K562 (cell line): ENCODE measurements around the gene TMEM229B. TPM values are rescaled to one million over a fixed set of nuclear protein-coding genes. Genes with fewer than 3 reads are reported as not detected.

Experiments
- ATAC-seq: fragments of 200-7000 bp; cut with Tn5 transposase; 3 replicates; pipeline ENCODE4 v1.9.1; 2020; ENCODE audit warnings: moderate library complexity
- BruUV-seq: library from RNA; stranded (reverse); fragments of 400-500 nt; replicated peaks from 2 replicates; lab custom pipeline; 2021; lab: Mats Ljungman, UMichigan
- CTCF ChIA-PET: fragments of 300-600 bp; formaldehyde crosslinking; extraction: SDS; loops from one replicate; lab custom pipeline; 2021; ENCODE audit warnings: low intra/inter-chr PET ratio; lab: Yijun Ruan, JAX
- POLR2A ChIA-PET: fragments of 300-600, 350-650 bp; sonication (Branson Sonifier 250); formaldehyde crosslinking; extraction: SDS; loops from one replicate; lab custom pipeline; 2021; ENCODE audit warnings: antibody characterized with exemption, inconsistent platforms; lab: Yijun Ruan, JAX
- DNase-seq, 4 experiments: peaks; one replicate each; pipeline versions ENCODE4 v3.0.0 to v3.0.0-alpha.2; 2011 to 2018; ENCODE audit warnings: low spot score in 3 of 4, mixed read lengths in 3 of 4; ENCODE audit errors: extremely low read depth in 1 of 4
- FAIRE-seq: peaks from 2 replicates; lab custom pipeline; 2011; peaks lifted over from hg19 to GRCh38; lab: Jason Lieb, UNC
- H2AFZ ChIP-seq: 2 replicates; pipeline ENCODE4 v1.6.0; 2011; ENCODE audit warnings: low read depth, low read length, control low read depth, inconsistent platforms
- H3K27ac ChIP-seq: fragments of 200-600 bp; 3 replicates; pipeline ENCODE4 v1.8.0; 2011; ENCODE audit warnings: low read depth, mild to moderate bottlenecking, control low read depth, inconsistent platforms, low read length, moderate library complexity, mixed read lengths; ENCODE audit errors: extremely low read depth
- H3K27me3 ChIP-seq, 2 experiments: fragments of 300-600 bp in 1 of 2; 2 replicates in 1 of 2; 3 replicates in 1 of 2; pipeline versions ENCODE4 v1.6.0 to v1.8.0; 2011; ENCODE audit warnings: inconsistent platforms in 2 of 2, low read length in 2 of 2, mild to moderate bottlenecking in 1 of 2, mixed read lengths in 1 of 2, moderate library complexity in 1 of 2; ENCODE audit not compliant: control insufficient read depth in 2 of 2, insufficient read depth in 2 of 2
- H3K36me3 ChIP-seq: fragments of 300-600 bp; 3 replicates; pipeline ENCODE4 v1.8.0; 2011; ENCODE audit warnings: mild to moderate bottlenecking, low read length, inconsistent platforms; ENCODE audit not compliant: control insufficient read depth, insufficient read depth
- H3K4me1 ChIP-seq, 2 experiments: fragments of 200-600 bp in 1 of 2; replicated peaks in 1 of 2; 2 replicates in 1 of 2; 3 replicates in 1 of 2; pipeline versions ENCODE4 v1.5.1 to v1.8.0; 2011; ENCODE audit warnings: inconsistent platforms in 2 of 2, low read length in 2 of 2, mild to moderate bottlenecking in 1 of 2, mixed read lengths in 1 of 2, moderate library complexity in 1 of 2; ENCODE audit not compliant: control insufficient read depth in 2 of 2, insufficient read depth in 2 of 2
- H3K4me2 ChIP-seq: 2 replicates; pipeline ENCODE4 v1.6.1; 2011; ENCODE audit warnings: low read length, control low read depth, inconsistent platforms, mixed read lengths; ENCODE audit not compliant: insufficient read depth
- H3K4me3 ChIP-seq: fragments of 200-600 bp; sonication (generic), shearing (Covaris generic); 2 replicates; pipeline ENCODE4 v1.5.1; 2016; ENCODE audit warnings: control low read depth, inconsistent platforms
- H3K79me2 ChIP-seq: fragments of 200-600 bp; 3 replicates; pipeline ENCODE4 v1.8.0; 2011; ENCODE audit warnings: low read length, inconsistent platforms; ENCODE audit not compliant: control insufficient read depth, insufficient read depth
- H3K9ac ChIP-seq, 2 experiments: 2 replicates each; pipeline versions ENCODE4 v1.6.0 to v1.6.1; 2011; ENCODE audit warnings: low read depth in 2 of 2, low read length in 2 of 2, control low read depth in 1 of 2, inconsistent platforms in 1 of 2, mild to moderate bottlenecking in 1 of 2, mixed read lengths in 1 of 2; ENCODE audit not compliant: insufficient read depth in 1 of 2
- H3K9me1 ChIP-seq: one replicate; pipeline ENCODE4 v1.6.0; 2011; ENCODE audit warnings: inconsistent platforms, mild to moderate bottlenecking, low read length, moderate library complexity; ENCODE audit not compliant: control insufficient read depth, insufficient read depth
- H3K9me3 ChIP-seq: replicated peaks from 2 replicates; pipeline ENCODE4 v1.5.1; 2011; ENCODE audit warnings: low read depth, low read length, inconsistent platforms; ENCODE audit not compliant: control insufficient read depth, insufficient read depth
- H4K20me1 ChIP-seq: replicated peaks from 2 replicates; pipeline ENCODE4 v1.6.1; 2011; ENCODE audit warnings: low read length, inconsistent platforms, mixed read lengths; ENCODE audit not compliant: control insufficient read depth, insufficient read depth
- EGR1 ChIP-seq: fragments of 450-650 bp; conservative IDR thresholded peaks from 2 replicates; pipeline ENCODE4 v1.6.1; 2017; ENCODE audit warnings: mild to moderate bottlenecking
- WGBS: fragments of 100-300 bp; shearing (Covaris generic); methylation state at CpG from one replicate; pipeline ENCODE4 v1.1.6; 2016; ENCODE audit warnings: low coverage, mixed read lengths; ENCODE audit not compliant: insufficient coverage; ENCODE audit errors: missing lambda C conversion rate; 5-methylcytosine and 5-hydroxymethylcytosine counted together
- in situ Hi-C: fragments of 300-500 bp; cut with MboI; formaldehyde crosslinking; loops from 4 replicates; pipeline ENCODE4 v1.15.0; 2018; ENCODE audit warnings: inconsistent platforms, mixed read lengths
- intact Hi-C: fragments of 100-400 bp; cut with micrococcal nuclease; formaldehyde crosslinking; loops from 2 replicates; pipeline ENCODE4 v1.14.2; 2022
- polyA plus RNA-seq, 8 experiments: library from polyadenylated mRNA; depleted of rRNA in 4 of 8; stranded (reverse) in 5 of 8; unstranded in 3 of 8; fragments of >200 nt; fragmentation: Nextera tagmentation in 2 of 8; fragmentation: Illumina TruSeq in 1 of 8; extraction: Ambion mirVana in 2 of 8; extraction: Trizol in 1 of 8; gene quantifications; 2 replicates each; pipeline versions ENCODE4 v1.2.1 to v1.2.3, GENCODE V29; 2011 to 2014; ENCODE audit warnings: inconsistent platforms in 1 of 8, missing spikeins in 1 of 8
- total RNA-seq, 7 experiments: library from RNA; depleted of rRNA in 6 of 7; stranded (reverse); fragments of >200 nt in 6 of 7; fragmentation: Illumina TruSeq in 2 of 7; extraction: Trizol in 2 of 7; gene quantifications; 2 replicates each; pipeline versions ENCODE4 v1.2.1 to v1.2.3, GENCODE V29; 2011 to 2021; ENCODE audit warnings: low replicate concordance in 1 of 7
- TF ChIP-seq, protein P1 (sequence below), 2 experiments: fragments of 450-650 bp in 1 of 2; IDR thresholded peaks; 2 replicates each; pipeline ENCODE4 v1.6.1; 2011 to 2017; ENCODE audit warnings: low read depth in 2 of 2, antibody characterized with exemption in 1 of 2, borderline replicate concordance in 1 of 2, low read length in 1 of 2, mild to moderate bottlenecking in 1 of 2, mixed read lengths in 1 of 2; ENCODE audit not compliant: control insufficient read depth in 1 of 2

TMEM229B gene
- total and polyA plus RNA-seq, 9 of the 15 experiments (the other 6 are each of a cell fraction or from before 2014, with no cell fraction given): not detected

DNA sequence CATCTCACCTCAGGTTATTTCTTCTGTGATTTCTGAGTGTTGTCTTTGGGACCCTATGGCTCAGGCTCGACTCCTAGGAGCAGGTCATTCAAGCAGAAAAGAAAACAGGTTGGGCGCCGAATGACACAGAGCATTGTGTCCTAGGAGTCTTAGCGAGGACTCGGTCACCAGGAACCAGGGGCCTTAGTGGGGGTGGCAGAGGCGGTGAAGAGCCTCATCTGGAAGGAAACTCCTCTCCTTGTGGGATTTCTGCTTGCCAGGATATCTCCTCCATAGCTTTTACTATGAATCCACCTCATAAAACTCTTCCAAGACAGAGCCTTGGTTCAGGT is 45.2 kb upstream of the TMEM229B start:
- H3K9me1 ChIP-seq: no peaks in the 10 kb centered on the region
- ATAC-seq (peak; percentile 13; the same call in 2 of the 3 replicates), FAIRE-seq (no peak), DNase-seq (no peak)
- peaks cover 0 to 15% of the 10 kb centered on the region in 2 experiments; a peak in 3 of 5 replicates for H3K4me1 ChIP-seq
- intact Hi-C loops: no loop called here
- peak overlapping the region; percentile 57 for H3K4me3 ChIP-seq
- POLR2A ChIA-PET: interaction anchor here (0.7 kb wide), 1 partner anchor 41 kb away, joined by 3 read pairs; no protein-coding TSS in a partner anchor
- CTCF ChIA-PET: no interaction called here
- H3K36me3 ChIP-seq: no peaks in the 10 kb centered on the region
- BruUV-seq: no TSS peak
- 27% methylated on average over 5 of the region's 6 CpGs for WGBS
- H2AFZ ChIP-seq: peak overlapping the region; percentile 96
- no peaks in the 10 kb centered on the region for H4K20me1 ChIP-seq
- peak overlapping the region; percentile 75 for H3K4me2 ChIP-seq
- 0 out of 2 replicates have a peak, but pooled peaks have one; percentile 24 for TF ChIP-seq EGR1
- TF ChIP-seq, protein P1, sequence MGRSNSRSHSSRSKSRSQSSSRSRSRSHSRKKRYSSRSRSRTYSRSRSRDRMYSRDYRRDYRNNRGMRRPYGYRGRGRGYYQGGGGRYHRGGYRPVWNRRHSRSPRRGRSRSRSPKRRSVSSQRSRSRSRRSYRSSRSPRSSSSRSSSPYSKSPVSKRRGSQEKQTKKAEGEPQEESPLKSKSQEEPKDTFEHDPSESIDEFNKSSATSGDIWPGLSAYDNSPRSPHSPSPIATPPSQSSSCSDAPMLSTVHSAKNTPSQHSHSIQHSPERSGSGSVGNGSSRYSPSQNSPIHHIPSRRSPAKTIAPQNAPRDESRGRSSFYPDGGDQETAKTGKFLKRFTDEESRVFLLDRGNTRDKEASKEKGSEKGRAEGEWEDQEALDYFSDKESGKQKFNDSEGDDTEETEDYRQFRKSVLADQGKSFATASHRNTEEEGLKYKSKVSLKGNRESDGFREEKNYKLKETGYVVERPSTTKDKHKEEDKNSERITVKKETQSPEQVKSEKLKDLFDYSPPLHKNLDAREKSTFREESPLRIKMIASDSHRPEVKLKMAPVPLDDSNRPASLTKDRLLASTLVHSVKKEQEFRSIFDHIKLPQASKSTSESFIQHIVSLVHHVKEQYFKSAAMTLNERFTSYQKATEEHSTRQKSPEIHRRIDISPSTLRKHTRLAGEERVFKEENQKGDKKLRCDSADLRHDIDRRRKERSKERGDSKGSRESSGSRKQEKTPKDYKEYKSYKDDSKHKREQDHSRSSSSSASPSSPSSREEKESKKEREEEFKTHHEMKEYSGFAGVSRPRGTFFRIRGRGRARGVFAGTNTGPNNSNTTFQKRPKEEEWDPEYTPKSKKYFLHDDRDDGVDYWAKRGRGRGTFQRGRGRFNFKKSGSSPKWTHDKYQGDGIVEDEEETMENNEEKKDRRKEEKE (IDR thresholded peaks at IDR 0.05; ENCODE audit: borderline replicate concordance in 1 of 2, control insufficient read depth in 1 of 2, low read depth in 2 of 2, low read length in 1 of 2): no peak
- H3K27ac ChIP-seq: no peak overlapping the region; the same call in 2 of the 3 replicates
- H3K79me2 ChIP-seq: no peaks in the 10 kb centered on the region
- peak overlapping the region; percentile 76 to 92; a peak in 3 of 4 replicates for H3K9ac ChIP-seq
- H3K27me3 ChIP-seq: no peaks in the 10 kb centered on the region
- in situ Hi-C loops: no loop called here
- no peaks in the 10 kb centered on the region for H3K9me3 ChIP-seq
